ENCODE data around the gene ULK1. TPM values are rescaled to one million over a fixed set of nuclear protein-coding genes. Genes with fewer than 3 reads are reported as not detected.
"Not testable (repeated sequence)": the region's sequence is repeated elsewhere in the genome, so short reads cannot be mapped to it uniquely, and the experiment has no call there.

Gene ULK1
- total and polyA plus RNA-seq, 7 donors, result 5.3 to 29.1 (median 16.8) TPM

GRCh38 chr12:131871677-131872076, 22.7 kb upstream of the ULK1 start:
- H3K27ac ChIP-seq, result no peak overlapping the region
- WGBS, 2 donors, result 90 to 93% methylated on average over 6 of the region's 6 CpGs
- intact Hi-C loops (cut with DNase I), result no loop called here
- DNase-seq, result no peak
- H3K4me3 ChIP-seq, result no peak overlapping the region
- no peak for TF ChIP-seq POLR2A (IDR thresholded peaks at IDR 0.05)
- TF ChIP-seq EP300 (IDR thresholded peaks at IDR 0.05), result no peak
- no peak for TF ChIP-seq POLR2AphosphoS5 (IDR thresholded peaks at IDR 0.05)
- TF ChIP-seq CTCF (IDR thresholded peaks at IDR 0.05), result no peak
- H3K27me3 ChIP-seq, result no peaks in the 10 kb centered on the region
- no peaks in the 10 kb centered on the region for H3K9me3 ChIP-seq
- H3K36me3 ChIP-seq, result no peaks in the 10 kb centered on the region
- no peaks in the 10 kb centered on the region for H3K4me1 ChIP-seq

- H3K4me3 ChIP-seq, result no peak overlapping the region
- WGBS, 2 donors, result 80% methylated on average over 21 of the region's 21 CpGs
- no peak for DNase-seq
- TF ChIP-seq POLR2AphosphoS5 (IDR thresholded peaks at IDR 0.05) (no peak), EP300 (IDR thresholded peaks at IDR 0.05) (no peak), POLR2A (IDR thresholded peaks at IDR 0.05) (no peak), CTCF (IDR thresholded peaks at IDR 0.05) (no peak)
- H3K9me3 ChIP-seq, result no peaks in the 10 kb centered on the region
- no peak overlapping the region for H3K27ac ChIP-seq
- intact Hi-C loops (cut with DNase I), result no loop called here
- no peaks in the 10 kb centered on the region for H3K27me3 ChIP-seq
- H3K4me1 ChIP-seq, result no peaks in the 10 kb centered on the region
- H3K36me3 ChIP-seq, result no peaks in the 10 kb centered on the region
Observed at GRCh38 chr12:131872154-131873051, 22.0 kb upstream of the ULK1 start.

GRCh38 chr12:131873293-131873692, 21.1 kb upstream of the ULK1 start:
- WGBS, 2 donors, result 95% methylated on average over 21 of the region's 21 CpGs
- intact Hi-C loops (cut with DNase I), result no loop called here
- H3K27ac ChIP-seq, result no peak overlapping the region

GRCh38 chr12:131874972-131875371, 19.4 kb upstream of the ULK1 start:
- H3K27ac ChIP-seq; H3K9me3 ChIP-seq; DNase-seq; H3K36me3 ChIP-seq; intact Hi-C loops (cut with DNase I); H3K4me3 ChIP-seq; H3K27me3 ChIP-seq; H3K4me1 ChIP-seq: not testable (repeated sequence)
- 86 to 87% methylated on average over 6 of the region's 6 CpGs for WGBS, 2 donors

More at GRCh38 chr12:131873293-131873692, 21.1 kb upstream of the ULK1 start:
- Histone ChIP-seq H3K36me3 (no peaks in the 10 kb centered on the region), H3K27me3 (no peaks in the 10 kb centered on the region), H3K4me3 (no peak overlapping the region), H3K4me1 (no peaks in the 10 kb centered on the region), H3K9me3 (no peaks in the 10 kb centered on the region)
- no peak for DNase-seq
- no peak for TF ChIP-seq EP300 (IDR thresholded peaks at IDR 0.05)
- TF ChIP-seq POLR2AphosphoS5 (IDR thresholded peaks at IDR 0.05), result no peak
- no peak for TF ChIP-seq POLR2A (IDR thresholded peaks at IDR 0.05)
- no peak for TF ChIP-seq CTCF (IDR thresholded peaks at IDR 0.05)

GRCh38 chr12:131877216-131877615, 17.2 kb upstream of the ULK1 start:
- DNase-seq; H3K4me1 ChIP-seq; H3K9me3 ChIP-seq; H3K36me3 ChIP-seq; H3K27ac ChIP-seq; intact Hi-C loops (cut with DNase I); H3K4me3 ChIP-seq; H3K27me3 ChIP-seq: not testable (repeated sequence)
- WGBS, 2 donors, result 71 to 82% methylated on average over 10 of the region's 10 CpGs

- 54 to 55% methylated on average over 3 of the region's 3 CpGs for WGBS, 2 donors
- not testable (repeated sequence) for DNase-seq, H3K27me3 ChIP-seq
Observed at GRCh38 chr12:131878436-131878835, 16.0 kb upstream of the ULK1 start.

More at GRCh38 chr12:131878436-131878835, 16.0 kb upstream of the ULK1 start:
- H3K36me3 ChIP-seq; H3K4me1 ChIP-seq; H3K27ac ChIP-seq; intact Hi-C loops (cut with DNase I); H3K9me3 ChIP-seq; H3K4me3 ChIP-seq: not testable (repeated sequence)
